T-helper 17 cell (primary cell): ENCODE data around the gene PLA2G4E. TPM values are rescaled to one million over a fixed set of nuclear protein-coding genes. Genes with fewer than 3 reads are reported as not detected.

Source experiments
- total RNA-seq, 4 donors: library from RNA in 2 of 4; stranded (reverse) in 2 of 4; gene quantifications; one replicate each; pipeline ENCODE4 v1.2.3 and lab custom pipeline; 2022 to 2026

Gene PLA2G4E
- total RNA-seq, 2 donors from 2014 or later: not detected

Other genes with a start within 250 kb of the PLA2G4E start
- 10 to 100 TPM; 30.2 to 34.6 TPM for gene MAPKBP1, start 246.6 kb downstream of the PLA2G4E start, total RNA-seq
- gene JMJD7, start 192.9 kb downstream of the PLA2G4E start, total RNA-seq: 10 to 100 TPM; 26.7 to 35.6 TPM
- gene PLA2G4B, start 182.2 kb downstream of the PLA2G4E start, total RNA-seq: 10 to 100 TPM; 23.1 to 34.8 TPM
- gene SPTBN5, start 127.0 kb downstream of the PLA2G4E start, total RNA-seq: 1 to 10 TPM; 1.9 to 2.2 TPM
- gene EHD4, start 48.5 kb downstream of the PLA2G4E start, total RNA-seq: 10 to 100 TPM; 57.6 to 79.9 TPM
- not detected for gene PLA2G4D, start 73.5 kb upstream of the PLA2G4E start, total RNA-seq
- gene PLA2G4F, start 135.6 kb upstream of the PLA2G4E start, total RNA-seq: not detected
- gene VPS39, start 187.3 kb upstream of the PLA2G4E start, total RNA-seq: 10 to 100 TPM; 84.9 to 93.1 TPM